GM23338 (cell line): Measurements from ENCODE around the gene MEI4. TPM values are rescaled to one million over a fixed set of nuclear protein-coding genes. Genes with fewer than 3 reads are reported as not detected.

Experiments used
- ATAC-seq: fragments of 200-7000 bp; cut with Tn5 transposase; 3 replicates; pipeline ENCODE4 v1.9.1; 2020
- DNase-seq: peaks from one replicate; pipeline ENCODE4 v3.0.0-alpha.2; 2015; ENCODE audit warnings: low spot score
- H2AFZ ChIP-seq: fragments of 200-600 bp; sonication (generic); 2 replicates; pipeline ENCODE4 v1.8.0; 2016; ENCODE audit warnings: antibody characterized with exemption, mild to moderate bottlenecking, moderate library complexity
- H3F3A ChIP-seq: fragments of 200-600 bp; sonication (generic); replicated peaks from 2 replicates; pipeline ENCODE4 v1.8.0; 2017; ENCODE audit warnings: antibody characterized with exemption, mixed run types, low read depth
- H3K27ac ChIP-seq: fragments of 200-600 bp; sonication (generic); 2 replicates; pipeline ENCODE4 v1.6.1; 2016; ENCODE audit warnings: low read depth
- H3K27me3 ChIP-seq: fragments of 200-600 bp; sonication (generic); 2 replicates; pipeline ENCODE4 v1.8.0; 2016; ENCODE audit warnings: mild to moderate bottlenecking, mixed run types, moderate library complexity; ENCODE audit not compliant: insufficient read depth
- H3K36me3 ChIP-seq: fragments of 200-600 bp; sonication (generic); 2 replicates; pipeline ENCODE4 v1.8.0; 2016; ENCODE audit warnings: mild to moderate bottlenecking; ENCODE audit not compliant: insufficient read depth
- H3K4me1 ChIP-seq: fragments of 200-600 bp; sonication (generic); 2 replicates; pipeline ENCODE4 v1.8.0; 2016; ENCODE audit warnings: mild to moderate bottlenecking, moderate library complexity; ENCODE audit not compliant: insufficient read depth
- H3K4me2 ChIP-seq: fragments of 200-600 bp; sonication (generic); 2 replicates; pipeline ENCODE4 v1.7.1; 2017; ENCODE audit warnings: mixed run types
- H3K4me3 ChIP-seq: fragments of 200-600 bp; sonication (generic); 2 replicates; pipeline ENCODE4 v1.6.1; 2016; ENCODE audit warnings: mixed run types
- H3K79me2 ChIP-seq: fragments of 200-600 bp; sonication (generic); replicated peaks from 2 replicates; pipeline ENCODE4 v1.8.0; 2017; ENCODE audit warnings: mild to moderate bottlenecking; ENCODE audit not compliant: insufficient read depth
- H3K9me2 ChIP-seq: fragments of 200-600 bp; sonication (generic); 2 replicates; pipeline ENCODE4 v1.8.0; 2017; ENCODE audit not compliant: insufficient read depth
- H4K20me1 ChIP-seq: fragments of 200-600 bp; sonication (generic); replicated peaks from 2 replicates; pipeline ENCODE4 v1.8.0; 2017; ENCODE audit warnings: mild to moderate bottlenecking; ENCODE audit not compliant: insufficient read depth
- H3K27ac Mint-ChIP-seq: 2 replicates; pipeline ENCODE4 v1.8.0; 2020; ENCODE audit warnings: inconsistent platforms, mild to moderate bottlenecking, moderate library complexity, mixed read lengths
- H3K27me3 Mint-ChIP-seq: 3 replicates; pipeline ENCODE4 v1.8.0; 2022; ENCODE audit warnings: low read depth, mild to moderate bottlenecking, moderate library complexity, mixed read lengths, inconsistent platforms; ENCODE audit not compliant: insufficient read depth, poor library complexity
- H3K36me3 Mint-ChIP-seq: 3 replicates; pipeline ENCODE4 v1.8.0; 2021; ENCODE audit warnings: low read depth, mild to moderate bottlenecking, inconsistent platforms, moderate library complexity, mixed read lengths
- H3K4me1 Mint-ChIP-seq: 3 replicates; pipeline ENCODE4 v1.8.0; 2020; ENCODE audit warnings: mild to moderate bottlenecking, inconsistent platforms, mixed read lengths
- H3K4me3 Mint-ChIP-seq: 3 replicates; pipeline ENCODE4 v1.8.0; 2021; ENCODE audit warnings: moderate library complexity, mild to moderate bottlenecking, inconsistent platforms, mixed read lengths
- H3K9me3 Mint-ChIP-seq: 3 replicates; pipeline ENCODE4 v1.8.0; 2020; ENCODE audit warnings: moderate library complexity, mild to moderate bottlenecking, inconsistent platforms, mixed read lengths
- CREB1 ChIP-seq: fragments of 250-450 bp; sonication (Bioruptor Pico); IDR thresholded peaks from 2 replicates; pipeline ENCODE4 v1.5.0; 2020; ENCODE audit warnings: low read depth, mild to moderate bottlenecking, moderate library complexity
- JUNB ChIP-seq: IDR thresholded peaks from one replicate; pipeline ENCODE4 v1.6.1; 2016; ENCODE audit warnings: antibody characterized with exemption; ENCODE audit not compliant: unreplicated experiment
- STAT1 ChIP-seq: IDR thresholded peaks from one replicate; pipeline ENCODE4 v1.6.1; 2016; ENCODE audit warnings: antibody characterized with exemption; ENCODE audit not compliant: unreplicated experiment
- ZNF114 ChIP-seq: fragments of 250-450 bp; sonication (Bioruptor Pico); IDR thresholded peaks from 2 replicates; pipeline ENCODE4 v1.5.0; 2020; ENCODE audit warnings: mild to moderate bottlenecking, moderate library complexity
- ZNF331 ChIP-seq: fragments of 250-450 bp; sonication (Bioruptor Pico); IDR thresholded peaks from 2 replicates; pipeline ENCODE4 v1.5.0; 2020; ENCODE audit warnings: low read depth, mild to moderate bottlenecking, moderate library complexity
- polyA plus RNA-seq: library from polyadenylated mRNA; unstranded; fragments of >200 nt; fragmentation: Nextera tagmentation; extraction: Ambion mirVana; gene quantifications from 2 replicates; pipeline ENCODE4 v1.2.1, GENCODE V29; 2016
- total RNA-seq: library from RNA; depleted of rRNA; stranded (reverse); fragments of >200 nt; shearing (Covaris generic); gene quantifications from 2 replicates; pipeline ENCODE4 v1.2.3, GENCODE V29; 2014
- TF ChIP-seq, protein P1 (sequence below), 2 experiments: fragments of 200-600 bp in 1 of 2; sonication (generic) in 1 of 2; conservative IDR thresholded peaks; 2 replicates each; pipeline versions ENCODE4 v1.5.1 to v1.6.1; 2016 to 2017; ENCODE audit warnings: antibody characterized with exemption in 2 of 2, low read depth in 2 of 2, mild to moderate bottlenecking in 2 of 2, moderate library complexity in 1 of 2
- TF ChIP-seq, protein P2 (sequence below): fragments of 250-450 bp; sonication (Bioruptor Pico); IDR thresholded peaks from 2 replicates; pipeline ENCODE4 v1.5.0; 2020; ENCODE audit warnings: mild to moderate bottlenecking, moderate library complexity

The MEI4 gene
- total and polyA plus RNA-seq, 2 experiments from 2014 or later: 0.23 to 0.63 TPM

DNA sequence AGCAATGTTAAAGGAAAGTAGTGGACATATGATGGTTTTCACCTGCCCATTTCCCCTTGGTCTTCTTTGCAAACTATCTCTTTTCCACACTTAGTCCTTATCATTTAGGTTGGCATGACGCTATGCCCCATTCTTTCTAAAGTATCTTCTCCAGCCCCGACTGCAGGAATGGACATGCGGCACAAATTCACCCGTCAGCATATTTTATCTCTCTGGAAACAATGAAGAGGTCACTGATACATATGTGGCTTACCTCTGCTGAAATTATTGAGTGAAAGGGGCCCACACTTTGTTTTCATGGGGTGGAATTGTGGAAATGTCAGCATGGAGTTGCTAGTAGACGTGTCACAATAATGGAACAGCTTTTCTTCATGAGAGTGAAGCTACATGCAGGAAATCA, 45.8 kb upstream of the MEI4 start:
- Mint-ChIP-seq H3K36me3 (no peaks in the 10 kb centered on the region), H3K4me1 (peaks cover 2% of the 10 kb centered on the region; the same call in 2 of the 3 replicates), H3K9me3 (peaks cover 8% of the 10 kb centered on the region; the same call in 2 of the 3 replicates), H3K27me3 (peaks cover 1% of the 10 kb centered on the region), H3K27ac (no peak overlapping the region), H3K4me3 (no peak overlapping the region)
- no peaks in the 10 kb centered on the region for H3K4me1 ChIP-seq
- H3K9me2 ChIP-seq: no peaks in the 10 kb centered on the region; the same call in 1 of the 2 replicates
- DNase-seq: no peak
- H3K4me3 ChIP-seq: no peak overlapping the region
- no peaks in the 10 kb centered on the region for H3K79me2 ChIP-seq
- H3K4me2 ChIP-seq: no peak overlapping the region
- H4K20me1 ChIP-seq: no peaks in the 10 kb centered on the region
- no peak for ATAC-seq
- no peak overlapping the region for H3K27ac ChIP-seq
- TF ChIP-seq ZNF114: no peak
- TF ChIP-seq, protein P1, sequence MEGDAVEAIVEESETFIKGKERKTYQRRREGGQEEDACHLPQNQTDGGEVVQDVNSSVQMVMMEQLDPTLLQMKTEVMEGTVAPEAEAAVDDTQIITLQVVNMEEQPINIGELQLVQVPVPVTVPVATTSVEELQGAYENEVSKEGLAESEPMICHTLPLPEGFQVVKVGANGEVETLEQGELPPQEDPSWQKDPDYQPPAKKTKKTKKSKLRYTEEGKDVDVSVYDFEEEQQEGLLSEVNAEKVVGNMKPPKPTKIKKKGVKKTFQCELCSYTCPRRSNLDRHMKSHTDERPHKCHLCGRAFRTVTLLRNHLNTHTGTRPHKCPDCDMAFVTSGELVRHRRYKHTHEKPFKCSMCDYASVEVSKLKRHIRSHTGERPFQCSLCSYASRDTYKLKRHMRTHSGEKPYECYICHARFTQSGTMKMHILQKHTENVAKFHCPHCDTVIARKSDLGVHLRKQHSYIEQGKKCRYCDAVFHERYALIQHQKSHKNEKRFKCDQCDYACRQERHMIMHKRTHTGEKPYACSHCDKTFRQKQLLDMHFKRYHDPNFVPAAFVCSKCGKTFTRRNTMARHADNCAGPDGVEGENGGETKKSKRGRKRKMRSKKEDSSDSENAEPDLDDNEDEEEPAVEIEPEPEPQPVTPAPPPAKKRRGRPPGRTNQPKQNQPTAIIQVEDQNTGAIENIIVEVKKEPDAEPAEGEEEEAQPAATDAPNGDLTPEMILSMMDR (conservative IDR thresholded peaks at IDR 0.05; ENCODE audit: low read depth in 2 of 2): no peak
- TF ChIP-seq CREB1 (CRISPR knock-in tag): no peak
- TF ChIP-seq JUNB: no peak
- TF ChIP-seq STAT1: no peak
- no peaks in the 10 kb centered on the region for H3K36me3 ChIP-seq
- peak overlapping the region; percentile 59; the same call in 1 of the 2 replicates for H2AFZ ChIP-seq
- no peaks in the 10 kb centered on the region for H3K27me3 ChIP-seq
- H3F3A ChIP-seq: no peaks in the 10 kb centered on the region

GRCh38 chr6:77609106-77609505, 43.7 kb upstream of the MEI4 start:
- H2AFZ ChIP-seq: no peak overlapping the region
- no peak overlapping the region for H3K4me3 ChIP-seq
- Mint-ChIP-seq H3K4me1 (peaks cover 2% of the 10 kb centered on the region; the same call in 2 of the 3 replicates), H3K27ac (peak overlapping the region; percentile 49; the same call in 1 of the 2 replicates), H3K4me3 (no peak overlapping the region), H3K9me3 (peaks cover 2% of the 10 kb centered on the region; the same call in 1 of the 3 replicates), H3K27me3 (peaks cover 3% of the 10 kb centered on the region), H3K36me3 (no peaks in the 10 kb centered on the region)
- no peaks in the 10 kb centered on the region for H3K4me1 ChIP-seq
- H3K36me3 ChIP-seq: no peaks in the 10 kb centered on the region
- ATAC-seq: no peak
- DNase-seq: no peak
- H3K4me2 ChIP-seq: no peak overlapping the region
- H4K20me1 ChIP-seq: no peaks in the 10 kb centered on the region
- H3K9me2 ChIP-seq: no peaks in the 10 kb centered on the region; the same call in 1 of the 2 replicates
- no peaks in the 10 kb centered on the region for H3K27me3 ChIP-seq
- TF ChIP-seq ZNF114 (no peak), ZNF331 (no peak), STAT1 (no peak)
- TF ChIP-seq, protein P1 (conservative IDR thresholded peaks at IDR 0.05; ENCODE audit: low read depth in 2 of 2): no peak
- TF ChIP-seq, protein P2, sequence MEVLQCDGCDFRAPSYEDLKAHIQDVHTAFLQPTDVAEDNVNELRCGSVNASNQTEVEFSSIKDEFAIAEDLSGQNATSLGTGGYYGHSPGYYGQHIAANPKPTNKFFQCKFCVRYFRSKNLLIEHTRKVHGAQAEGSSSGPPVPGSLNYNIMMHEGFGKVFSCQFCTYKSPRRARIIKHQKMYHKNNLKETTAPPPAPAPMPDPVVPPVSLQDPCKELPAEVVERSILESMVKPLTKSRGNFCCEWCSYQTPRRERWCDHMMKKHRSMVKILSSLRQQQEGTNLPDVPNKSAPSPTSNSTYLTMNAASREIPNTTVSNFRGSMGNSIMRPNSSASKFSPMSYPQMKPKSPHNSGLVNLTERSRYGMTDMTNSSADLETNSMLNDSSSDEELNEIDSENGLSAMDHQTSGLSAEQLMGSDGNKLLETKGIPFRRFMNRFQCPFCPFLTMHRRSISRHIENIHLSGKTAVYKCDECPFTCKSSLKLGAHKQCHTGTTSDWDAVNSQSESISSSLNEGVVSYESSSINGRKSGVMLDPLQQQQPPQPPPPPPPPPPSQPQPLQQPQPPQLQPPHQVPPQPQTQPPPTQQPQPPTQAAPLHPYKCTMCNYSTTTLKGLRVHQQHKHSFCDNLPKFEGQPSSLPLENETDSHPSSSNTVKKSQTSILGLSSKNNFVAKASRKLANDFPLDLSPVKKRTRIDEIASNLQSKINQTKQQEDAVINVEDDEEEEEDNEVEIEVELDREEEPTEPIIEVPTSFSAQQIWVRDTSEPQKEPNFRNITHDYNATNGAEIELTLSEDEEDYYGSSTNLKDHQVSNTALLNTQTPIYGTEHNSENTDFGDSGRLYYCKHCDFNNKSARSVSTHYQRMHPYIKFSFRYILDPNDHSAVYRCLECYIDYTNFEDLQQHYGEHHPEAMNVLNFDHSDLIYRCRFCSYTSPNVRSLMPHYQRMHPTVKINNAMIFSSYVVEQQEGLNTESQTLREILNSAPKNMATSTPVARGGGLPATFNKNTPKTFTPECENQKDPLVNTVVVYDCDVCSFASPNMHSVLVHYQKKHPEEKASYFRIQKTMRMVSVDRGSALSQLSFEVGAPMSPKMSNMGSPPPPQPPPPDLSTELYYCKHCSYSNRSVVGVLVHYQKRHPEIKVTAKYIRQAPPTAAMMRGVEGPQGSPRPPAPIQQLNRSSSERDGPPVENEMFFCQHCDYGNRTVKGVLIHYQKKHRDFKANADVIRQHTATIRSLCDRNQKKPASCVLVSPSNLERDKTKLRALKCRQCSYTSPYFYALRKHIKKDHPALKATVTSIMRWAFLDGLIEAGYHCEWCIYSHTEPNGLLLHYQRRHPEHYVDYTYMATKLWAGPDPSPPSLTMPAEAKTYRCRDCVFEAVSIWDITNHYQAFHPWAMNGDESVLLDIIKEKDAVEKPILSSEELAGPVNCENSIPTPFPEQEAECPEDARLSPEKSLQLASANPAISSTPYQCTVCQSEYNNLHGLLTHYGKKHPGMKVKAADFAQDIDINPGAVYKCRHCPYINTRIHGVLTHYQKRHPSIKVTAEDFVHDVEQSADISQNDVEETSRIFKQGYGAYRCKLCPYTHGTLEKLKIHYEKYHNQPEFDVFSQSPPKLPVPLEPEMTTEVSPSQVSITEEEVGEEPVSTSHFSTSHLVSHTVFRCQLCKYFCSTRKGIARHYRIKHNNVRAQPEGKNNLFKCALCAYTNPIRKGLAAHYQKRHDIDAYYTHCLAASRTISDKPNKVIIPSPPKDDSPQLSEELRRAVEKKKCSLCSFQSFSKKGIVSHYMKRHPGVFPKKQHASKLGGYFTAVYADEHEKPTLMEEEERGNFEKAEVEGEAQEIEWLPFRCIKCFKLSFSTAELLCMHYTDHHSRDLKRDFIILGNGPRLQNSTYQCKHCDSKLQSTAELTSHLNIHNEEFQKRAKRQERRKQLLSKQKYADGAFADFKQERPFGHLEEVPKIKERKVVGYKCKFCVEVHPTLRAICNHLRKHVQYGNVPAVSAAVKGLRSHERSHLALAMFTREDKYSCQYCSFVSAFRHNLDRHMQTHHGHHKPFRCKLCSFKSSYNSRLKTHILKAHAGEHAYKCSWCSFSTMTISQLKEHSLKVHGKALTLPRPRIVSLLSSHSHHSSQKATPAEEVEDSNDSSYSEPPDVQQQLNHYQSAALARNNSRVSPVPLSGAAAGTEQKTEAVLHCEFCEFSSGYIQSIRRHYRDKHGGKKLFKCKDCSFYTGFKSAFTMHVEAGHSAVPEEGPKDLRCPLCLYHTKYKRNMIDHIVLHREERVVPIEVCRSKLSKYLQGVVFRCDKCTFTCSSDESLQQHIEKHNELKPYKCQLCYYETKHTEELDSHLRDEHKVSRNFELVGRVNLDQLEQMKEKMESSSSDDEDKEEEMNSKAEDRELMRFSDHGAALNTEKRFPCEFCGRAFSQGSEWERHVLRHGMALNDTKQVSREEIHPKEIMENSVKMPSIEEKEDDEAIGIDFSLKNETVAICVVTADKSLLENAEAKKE (CRISPR knock-in tag): no peak
- no peaks in the 10 kb centered on the region for H3K79me2 ChIP-seq
- no peaks in the 10 kb centered on the region for H3F3A ChIP-seq
- H3K27ac ChIP-seq: no peak overlapping the region
